ENCODE results near the gene IQCF5. TPM values are rescaled to one million over a fixed set of nuclear protein-coding genes. Genes with fewer than 3 reads are reported as not detected.
"Not testable (repeated sequence)": the region's sequence is repeated elsewhere in the genome, so short reads cannot be mapped to it uniquely, and the experiment has no call there.

Gene IQCF5
- total RNA-seq, 4 donors from 2014 or later: not detected

DNA sequence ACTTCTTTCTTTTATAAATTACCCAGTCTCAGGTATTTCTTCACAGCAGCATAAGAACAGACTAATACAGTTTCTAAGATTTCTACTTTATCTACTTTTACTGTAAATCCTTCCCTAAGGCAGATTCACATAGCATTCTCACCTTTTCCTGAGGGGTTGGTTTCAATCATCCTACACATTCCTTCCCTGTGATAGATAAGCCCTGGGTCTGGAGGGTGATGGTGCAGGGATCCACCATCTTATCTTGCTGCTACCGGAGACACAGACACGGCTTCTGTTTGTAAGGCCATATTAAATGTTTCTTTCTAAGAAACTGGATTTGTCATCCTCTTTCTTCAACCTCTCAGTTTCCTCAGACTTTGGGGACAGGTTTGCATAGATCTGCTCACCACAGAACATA, 6.1 kb downstream of the IQCF5 start:
- H3K4me3 ChIP-seq: no peak overlapping the region
- no peaks in the 10 kb centered on the region for H3K4me1 ChIP-seq
- intact Hi-C loops (cut with DNase I; ENCODE audit: low total_unique reads) (no loop called here), in situ Hi-C loops (cut with MboI; ENCODE audit: low pct_ligation_motif_present in 1 of 4, low pct_unique_long_range_greater_than_20kb in 1 of 4, low sequenced_read_pairs in 3 of 4) (no loop called here)
- TF ChIP-seq EP300 (IDR thresholded peaks at IDR 0.05; ENCODE audit: low read depth) (no peak), POLR2A (IDR thresholded peaks at IDR 0.05) (no peak), CTCF (IDR thresholded peaks at IDR 0.05) (no peak), POLR2AphosphoS5 (IDR thresholded peaks at IDR 0.05) (no peak)
- 75 to 77% methylated on average over 2 of the region's 2 CpGs for WGBS, 2 donors (ENCODE audit: low coverage in 1 of 2)
- H3K9me3 ChIP-seq: no peaks in the 10 kb centered on the region
- DNase-seq: no peak
- no peaks in the 10 kb centered on the region for H3K36me3 ChIP-seq
- peaks cover 28% of the 10 kb centered on the region for H3K27me3 ChIP-seq
- H3K27ac ChIP-seq: no peak overlapping the region

DNA sequence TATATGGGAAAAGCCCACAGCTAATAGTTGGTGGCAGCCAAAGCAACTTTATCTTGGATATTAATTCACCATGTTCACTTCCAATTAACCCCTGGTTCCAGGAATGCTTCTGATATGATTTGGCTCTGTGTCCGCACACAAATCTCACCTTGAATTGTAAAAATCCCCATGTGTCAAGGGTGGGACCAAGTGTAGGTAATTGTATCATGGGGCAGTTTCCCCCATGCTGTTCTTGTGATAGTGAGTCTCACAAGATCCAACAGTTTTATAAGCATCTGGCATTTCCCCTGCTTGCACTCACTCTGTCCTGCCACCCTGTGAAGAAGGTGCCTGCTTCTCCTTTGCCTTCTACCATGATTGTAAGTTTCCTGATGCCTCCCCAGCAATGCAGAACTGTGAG, 6.5 kb downstream of the IQCF5 start:
- H3K4me3 ChIP-seq; H3K9me3 ChIP-seq; H3K4me1 ChIP-seq; H3K27ac ChIP-seq; intact Hi-C loops (cut with DNase I; ENCODE audit: low total_unique reads); H3K36me3 ChIP-seq; in situ Hi-C loops (cut with MboI; ENCODE audit: low pct_ligation_motif_present in 1 of 4, low pct_unique_long_range_greater_than_20kb in 1 of 4, low sequenced_read_pairs in 3 of 4); DNase-seq: not testable (repeated sequence)
- H3K27me3 ChIP-seq: peaks cover 28% of the 10 kb centered on the region
- 88% methylated on average over 1 of the region's 1 CpG; no CpG with 5 or more reads in 1 of the 2 donors for WGBS, 2 donors (ENCODE audit: low coverage in 1 of 2)

DNA sequence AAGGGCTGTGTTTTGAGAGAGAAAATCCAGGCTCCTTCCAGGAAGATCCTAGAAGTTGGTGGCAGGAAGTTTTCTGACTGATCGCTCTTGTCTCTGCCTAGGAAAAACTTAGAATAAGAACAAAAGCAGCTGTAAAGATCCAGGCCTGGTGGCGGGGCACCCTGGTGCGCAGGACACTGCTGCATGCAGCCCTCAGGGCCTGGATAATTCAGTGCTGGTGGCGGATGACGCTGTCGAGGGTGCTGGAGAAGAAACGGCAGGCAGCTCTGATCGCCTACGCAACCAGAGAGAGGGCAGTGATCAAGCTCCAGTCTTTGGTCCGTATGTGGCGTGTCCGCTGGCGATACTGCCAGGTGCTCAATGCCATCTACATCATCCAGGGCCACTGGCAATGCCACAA, 12.5 kb downstream of the IQCF5 start:
- Histone ChIP-seq H3K27ac (no peak overlapping the region), H3K27me3 (peaks cover 26% of the 10 kb centered on the region), H3K36me3 (no peaks in the 10 kb centered on the region), H3K9me3 (no peaks in the 10 kb centered on the region), H3K4me3 (no peak overlapping the region), H3K4me1 (no peaks in the 10 kb centered on the region)
- TF ChIP-seq POLR2AphosphoS5 (IDR thresholded peaks at IDR 0.05): no peak
- no peak for TF ChIP-seq POLR2A (IDR thresholded peaks at IDR 0.05)
- TF ChIP-seq CTCF (IDR thresholded peaks at IDR 0.05): no peak
- no peak for TF ChIP-seq EP300 (IDR thresholded peaks at IDR 0.05; ENCODE audit: low read depth)
- intact Hi-C loops (cut with DNase I; ENCODE audit: low total_unique reads) (no loop called here), in situ Hi-C loops (cut with MboI; ENCODE audit: low pct_ligation_motif_present in 1 of 4, low pct_unique_long_range_greater_than_20kb in 1 of 4, low sequenced_read_pairs in 3 of 4) (no loop called here)
- WGBS, 2 donors (ENCODE audit: low coverage in 1 of 2): 80 to 83% methylated on average over 1 to 13 of the region's 13 CpGs
- DNase-seq: no peak

- 67% methylated on average over 3 to 4 of the region's 7 CpGs for WGBS, 2 donors (ENCODE audit: low coverage in 1 of 2)
- in situ Hi-C loops (cut with MboI; ENCODE audit: low pct_ligation_motif_present in 1 of 4, low pct_unique_long_range_greater_than_20kb in 1 of 4, low sequenced_read_pairs in 3 of 4): no loop called here
These were observed 14.4 kb downstream of the IQCF5 start, which contains the start of gene IQCF2 for GRCh38 chr3:51860703-51861665. Gene IQCF2 (plus strand): TSS chr3:51861615. CDS start chr3:51861667, 52 bp downstream.

DNA sequence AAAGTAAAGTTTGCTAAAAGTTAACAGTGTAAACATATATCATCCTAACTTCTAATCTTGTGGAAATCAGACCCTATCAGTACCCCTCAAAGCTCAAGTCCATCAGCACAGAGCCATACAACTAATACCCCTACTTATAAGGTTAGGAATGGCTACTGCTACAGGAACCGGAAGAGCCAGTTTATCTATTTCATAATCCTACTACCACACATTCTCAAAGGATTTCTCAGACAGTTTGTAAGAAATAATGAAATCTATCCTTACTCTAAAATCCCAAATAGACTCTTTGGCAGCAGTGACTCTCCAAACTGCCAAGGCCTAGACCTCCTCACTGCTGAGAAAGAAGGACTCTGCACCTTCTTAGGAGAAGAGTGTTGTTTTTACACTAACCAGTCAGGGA, 20.0 kb downstream of the IQCF5 start:
- intact Hi-C loops (cut with DNase I; ENCODE audit: low total_unique reads); H3K36me3 ChIP-seq; H3K4me1 ChIP-seq; in situ Hi-C loops (cut with MboI; ENCODE audit: low pct_ligation_motif_present in 1 of 4, low pct_unique_long_range_greater_than_20kb in 1 of 4, low sequenced_read_pairs in 3 of 4); H3K27ac ChIP-seq; H3K9me3 ChIP-seq; H3K27me3 ChIP-seq; H3K4me3 ChIP-seq; DNase-seq: not testable (repeated sequence)
- WGBS, 2 donors (ENCODE audit: low coverage in 1 of 2): 88 to 91% methylated on average over 1 of the region's 1 CpG

More at GRCh38 chr3:51860703-51861665, 14.4 kb downstream of the IQCF5 start, which contains the start of gene IQCF2:
- intact Hi-C loops (cut with DNase I; ENCODE audit: low total_unique reads): no loop called here
- Histone ChIP-seq H3K4me1 (no peaks in the 10 kb centered on the region), H3K9me3 (no peaks in the 10 kb centered on the region), H3K27ac (no peak within 1 kb of the TSS), H3K4me3 (no peak within 1 kb of the TSS), H3K27me3 (peaks cover 10% of the 10 kb centered on the region), H3K36me3 (no peaks in the 10 kb centered on the region)
- DNase-seq: no peak
- TF ChIP-seq CTCF (IDR thresholded peaks at IDR 0.05) (no peak), EP300 (IDR thresholded peaks at IDR 0.05; ENCODE audit: low read depth) (no peak)

Data from transverse colon (tissue), 4 donors.